SJSA1 (cell line): ENCODE results near the gene PANK1. TPM values are rescaled to one million over a fixed set of nuclear protein-coding genes. Genes with fewer than 3 reads are reported as not detected.

Experiments
- DNase-seq, 2 experiments: peaks; one replicate each; pipeline ENCODE4 v3.0.0-alpha.2; 2015 to 2020; ENCODE audit warnings: low spot score in 2 of 2, low read depth in 1 of 2
- H3K27ac ChIP-seq: fragments of 250-450 bp; sonication (Bioruptor Pico); 2 replicates; pipeline ENCODE4 v1.5.1; 2020; ENCODE audit warnings: mild to moderate bottlenecking, moderate library complexity
- H3K27me3 ChIP-seq: fragments of 250-450 bp; sonication (Bioruptor Pico); replicated peaks from 2 replicates; pipeline ENCODE4 v1.5.1; 2020; ENCODE audit warnings: mild to moderate bottlenecking, moderate library complexity
- H3K36me3 ChIP-seq: fragments of 250-450 bp; sonication (Bioruptor Pico); 2 replicates; pipeline ENCODE4 v1.5.1; 2020; ENCODE audit warnings: mild to moderate bottlenecking
- H3K4me1 ChIP-seq: fragments of 250-450 bp; sonication (Bioruptor Pico); replicated peaks from 2 replicates; pipeline ENCODE4 v1.6.1; 2021; ENCODE audit warnings: mild to moderate bottlenecking
- H3K4me3 ChIP-seq: fragments of 250-450 bp; sonication (Bioruptor Pico); 2 replicates; pipeline ENCODE4 v1.5.1; 2020; ENCODE audit warnings: mild to moderate bottlenecking
- H3K9me3 ChIP-seq: fragments of 250-450 bp; sonication (Bioruptor Pico); replicated peaks from 2 replicates; pipeline ENCODE4 v1.5.1; 2020; ENCODE audit warnings: mild to moderate bottlenecking
- total RNA-seq: library from RNA; depleted of rRNA; stranded (reverse); fragments of >200 nt; shearing (Covaris generic); gene quantifications from 2 replicates; pipeline ENCODE4 v1.2.3, GENCODE V29; 2014

PANK1 gene
- total RNA-seq, 1 experiment from 2014 or later, result 6.7 TPM

- no peak overlapping the region for H3K27ac ChIP-seq
- H3K36me3 ChIP-seq, result no peaks in the 10 kb centered on the region
- H3K9me3 ChIP-seq, result no peaks in the 10 kb centered on the region
- no peak overlapping the region for H3K4me3 ChIP-seq
- no peaks in the 10 kb centered on the region for H3K27me3 ChIP-seq
- no peak for DNase-seq
- no peaks in the 10 kb centered on the region for H3K4me1 ChIP-seq
These were observed 78.0 kb downstream of the PANK1 start for GRCh38 chr10:89566992-89567391.

- no peaks in the 10 kb centered on the region for H3K9me3 ChIP-seq
- H3K27me3 ChIP-seq, result no peaks in the 10 kb centered on the region
- no peak for DNase-seq
- no peaks in the 10 kb centered on the region for H3K4me1 ChIP-seq
- no peak overlapping the region for H3K27ac ChIP-seq
- no peak overlapping the region for H3K4me3 ChIP-seq
- H3K36me3 ChIP-seq, result no peaks in the 10 kb centered on the region
These were observed 78.7 kb downstream of the PANK1 start for GRCh38 chr10:89566095-89566950.

DNA sequence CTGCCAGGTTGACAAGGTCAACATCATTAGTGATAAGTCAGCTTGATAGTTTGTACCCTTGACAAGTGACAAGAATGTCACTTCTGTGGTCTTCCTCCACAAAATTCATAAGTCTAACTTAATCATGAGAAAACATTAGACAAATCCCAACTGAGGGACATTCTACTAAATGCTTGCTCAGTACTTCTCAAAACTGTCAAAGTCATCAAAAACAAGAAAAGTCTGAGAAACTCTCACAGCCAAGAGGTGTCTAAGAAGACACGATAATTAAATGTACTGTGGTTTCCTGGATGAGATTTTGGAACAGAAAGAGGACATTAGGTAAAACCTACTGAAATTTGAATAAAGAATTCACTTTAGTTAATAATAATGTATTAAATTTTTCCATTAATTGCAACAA, 79.9 kb downstream of the PANK1 start:
- H3K27ac ChIP-seq, result no peak overlapping the region

GRCh38 chr10:89563861-89564478, 81.1 kb downstream of the PANK1 start:
- no peaks in the 10 kb centered on the region for H3K27me3 ChIP-seq
- H3K4me3 ChIP-seq, result no peak overlapping the region
- H3K9me3 ChIP-seq, result no peaks in the 10 kb centered on the region
- H3K36me3 ChIP-seq, result no peaks in the 10 kb centered on the region
- DNase-seq, result peak in 1 of 2 experiments; percentile 48
- H3K4me1 ChIP-seq, result no peaks in the 10 kb centered on the region
- no peak overlapping the region for H3K27ac ChIP-seq

More for the DNA sequence above, 79.9 kb downstream of the PANK1 start:
- Histone ChIP-seq H3K9me3 (no peaks in the 10 kb centered on the region), H3K27me3 (no peaks in the 10 kb centered on the region), H3K4me1 (no peaks in the 10 kb centered on the region), H3K4me3 (no peak overlapping the region), H3K36me3 (no peaks in the 10 kb centered on the region)
- DNase-seq, result no peak

GRCh38 chr10:89563311-89563710, 81.7 kb downstream of the PANK1 start:
- Histone ChIP-seq H3K27ac (no peak overlapping the region), H3K4me1 (no peaks in the 10 kb centered on the region), H3K9me3 (no peaks in the 10 kb centered on the region), H3K27me3 (no peaks in the 10 kb centered on the region), H3K4me3 (no peak overlapping the region), H3K36me3 (no peaks in the 10 kb centered on the region)
- DNase-seq, result no peak

DNA sequence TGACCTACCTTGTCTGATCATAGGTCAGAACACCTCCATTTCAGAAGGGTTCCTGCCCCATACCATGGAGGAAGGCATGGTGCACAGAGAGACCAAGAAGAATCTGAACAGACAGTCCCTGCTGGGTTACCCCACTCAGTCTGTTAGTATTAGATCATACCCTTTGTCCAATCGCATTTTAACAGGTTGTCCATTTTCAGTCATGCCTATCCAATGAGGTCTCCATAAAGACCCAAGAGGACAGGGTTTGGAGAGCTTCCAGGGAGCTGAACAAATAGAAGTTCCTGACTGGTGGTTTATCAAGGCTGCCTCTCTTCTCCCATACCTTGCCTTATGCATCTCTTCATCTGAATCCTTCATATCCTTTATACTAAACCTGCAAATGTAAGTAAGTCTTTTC, 88.4 kb downstream of the PANK1 start:
- peaks cover 26% of the 10 kb centered on the region for H3K4me1 ChIP-seq

GRCh38 chr10:89555688-89556445, 89.2 kb downstream of the PANK1 start:
- Histone ChIP-seq H3K27ac (no peak overlapping the region), H3K4me1 (peaks cover 26% of the 10 kb centered on the region), H3K36me3 (no peaks in the 10 kb centered on the region), H3K27me3 (no peaks in the 10 kb centered on the region), H3K4me3 (no peak overlapping the region), H3K9me3 (no peaks in the 10 kb centered on the region; the same call in 1 of the 2 replicates)
- no peak for DNase-seq

More for the DNA sequence above, 88.4 kb downstream of the PANK1 start:
- Histone ChIP-seq H3K36me3 (no peaks in the 10 kb centered on the region), H3K27ac (no peak overlapping the region), H3K4me3 (no peak overlapping the region), H3K9me3 (no peaks in the 10 kb centered on the region; the same call in 1 of the 2 replicates), H3K27me3 (no peaks in the 10 kb centered on the region)
- no peak for DNase-seq

GRCh38 chr10:89554433-89554832, 90.6 kb downstream of the PANK1 start:
- H3K9me3 ChIP-seq, result no peaks in the 10 kb centered on the region; the same call in 1 of the 2 replicates
- DNase-seq, result peak in 1 of 2 experiments; percentile 28
- no peaks in the 10 kb centered on the region for H3K27me3 ChIP-seq
- peaks cover 26% of the 10 kb centered on the region for H3K4me1 ChIP-seq
- no peak overlapping the region for H3K27ac ChIP-seq
- no peaks in the 10 kb centered on the region for H3K36me3 ChIP-seq
- H3K4me3 ChIP-seq, result no peak overlapping the region

DNA sequence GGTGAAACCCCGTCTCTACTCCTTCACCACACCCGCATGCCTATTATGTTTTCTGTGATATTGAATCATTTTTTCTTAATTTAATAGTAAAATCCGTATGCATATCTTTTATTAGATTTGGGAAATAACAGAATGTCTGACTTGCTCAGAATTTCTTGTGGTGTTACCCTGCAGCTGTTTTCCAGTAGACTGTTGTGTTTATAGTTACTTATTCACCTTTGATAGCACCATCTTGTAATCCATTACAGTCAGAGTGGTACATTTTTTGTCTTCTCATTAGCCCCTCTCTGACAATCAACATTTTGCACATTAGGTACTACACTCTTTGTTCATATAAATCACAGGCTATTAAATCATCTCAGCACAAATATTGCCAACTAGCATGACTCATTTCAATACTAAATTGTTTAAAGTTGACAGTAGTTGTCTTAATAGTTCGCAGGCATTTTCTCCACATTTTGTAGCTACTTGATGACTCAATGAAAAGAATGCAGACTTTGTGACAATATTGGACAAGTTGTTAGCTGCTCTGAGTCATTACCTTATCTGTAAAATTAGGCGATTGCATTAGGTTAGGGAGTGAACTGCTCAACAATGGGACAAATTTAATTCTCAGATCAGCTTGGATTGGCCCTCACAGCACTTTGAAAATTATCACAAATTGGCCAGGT, 91.8 kb downstream of the PANK1 start:
- DNase-seq, result peak in 1 of 2 experiments; percentile 88
- Histone ChIP-seq H3K36me3 (no peaks in the 10 kb centered on the region), H3K9me3 (no peaks in the 10 kb centered on the region; the same call in 1 of the 2 replicates), H3K4me3 (no peak overlapping the region), H3K27ac (peak overlapping the region; percentile 73), H3K27me3 (no peaks in the 10 kb centered on the region), H3K4me1 (peaks cover 26% of the 10 kb centered on the region)

DNA sequence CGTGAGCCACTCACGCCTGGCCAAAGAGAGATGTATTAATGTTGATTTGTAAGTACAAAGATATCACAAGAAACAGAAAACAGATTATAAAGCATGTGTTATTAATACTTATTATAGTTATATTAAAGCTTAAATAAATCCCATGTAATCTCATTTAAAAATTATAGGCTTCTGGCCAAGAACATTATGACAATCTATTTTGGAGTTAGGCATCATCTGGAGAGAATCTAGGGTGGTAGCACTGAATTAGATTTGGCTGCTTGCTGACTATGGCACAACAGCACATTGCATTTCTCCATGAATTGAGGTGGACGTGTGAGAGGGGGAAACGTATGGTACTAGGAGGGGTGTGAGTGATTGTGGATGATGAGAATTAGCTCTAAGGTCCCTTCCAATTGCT, 92.8 kb downstream of the PANK1 start:
- no peaks in the 10 kb centered on the region; the same call in 1 of the 2 replicates for H3K9me3 ChIP-seq
- H3K4me3 ChIP-seq, result no peak overlapping the region
- no peak for DNase-seq
- no peaks in the 10 kb centered on the region for H3K27me3 ChIP-seq
- no peaks in the 10 kb centered on the region for H3K36me3 ChIP-seq
- H3K27ac ChIP-seq, result no peak overlapping the region
- H3K4me1 ChIP-seq, result peaks cover 26% of the 10 kb centered on the region

DNA sequence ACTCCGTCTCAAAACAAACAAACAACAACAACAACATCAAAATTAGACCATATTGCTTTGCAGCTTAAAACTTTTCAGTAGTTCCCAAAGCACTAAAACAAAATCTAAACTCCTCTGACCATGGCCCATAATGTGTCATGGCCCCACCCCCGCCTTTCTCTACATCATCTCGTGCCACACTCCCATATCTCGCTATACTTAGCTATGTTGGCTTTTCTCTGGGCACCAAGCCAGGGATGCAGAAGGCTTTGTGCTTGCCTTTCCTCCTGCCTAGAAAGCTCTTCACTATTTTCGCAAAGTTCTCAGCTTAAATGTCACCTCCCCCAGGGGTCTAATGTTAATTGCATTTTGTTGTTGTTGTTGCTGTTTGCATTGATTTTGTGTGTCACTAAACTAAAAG, 94.5 kb downstream of the PANK1 start:
- peak in 1 of 2 experiments; percentile 53 for DNase-seq
- H3K4me3 ChIP-seq, result no peak overlapping the region
- no peaks in the 10 kb centered on the region for H3K27me3 ChIP-seq
- H3K4me1 ChIP-seq, result peaks cover 26% of the 10 kb centered on the region
- no peaks in the 10 kb centered on the region; the same call in 1 of the 2 replicates for H3K9me3 ChIP-seq
- H3K36me3 ChIP-seq, result no peaks in the 10 kb centered on the region
- H3K27ac ChIP-seq, result no peak overlapping the region

DNA sequence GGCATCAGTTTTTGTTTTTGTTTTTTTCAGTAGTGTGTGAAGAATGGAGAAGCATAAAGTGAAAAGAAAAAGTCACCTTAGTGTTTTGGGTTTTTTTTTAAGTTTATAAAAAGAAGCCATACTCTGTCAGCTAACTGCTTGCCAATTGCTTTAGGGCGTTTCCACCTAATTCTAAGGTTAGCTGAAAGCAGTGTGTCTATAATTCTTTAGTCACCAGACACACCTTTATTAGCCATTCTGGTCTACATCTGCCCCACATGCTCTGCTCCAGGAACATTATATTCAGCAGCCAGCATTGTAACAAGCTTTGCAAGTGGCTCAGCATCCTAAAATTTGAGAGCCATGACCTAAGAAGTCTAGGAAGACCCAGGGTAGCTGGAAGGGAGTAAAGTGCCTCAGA, 95.5 kb downstream of the PANK1 start:
- no peak overlapping the region for H3K4me3 ChIP-seq
- H3K27ac ChIP-seq, result no peak overlapping the region
- no peak for DNase-seq
- no peaks in the 10 kb centered on the region for H3K27me3 ChIP-seq
- no peaks in the 10 kb centered on the region for H3K36me3 ChIP-seq
- H3K4me1 ChIP-seq, result peaks cover 20% of the 10 kb centered on the region
- no peaks in the 10 kb centered on the region; the same call in 1 of the 2 replicates for H3K9me3 ChIP-seq

DNA sequence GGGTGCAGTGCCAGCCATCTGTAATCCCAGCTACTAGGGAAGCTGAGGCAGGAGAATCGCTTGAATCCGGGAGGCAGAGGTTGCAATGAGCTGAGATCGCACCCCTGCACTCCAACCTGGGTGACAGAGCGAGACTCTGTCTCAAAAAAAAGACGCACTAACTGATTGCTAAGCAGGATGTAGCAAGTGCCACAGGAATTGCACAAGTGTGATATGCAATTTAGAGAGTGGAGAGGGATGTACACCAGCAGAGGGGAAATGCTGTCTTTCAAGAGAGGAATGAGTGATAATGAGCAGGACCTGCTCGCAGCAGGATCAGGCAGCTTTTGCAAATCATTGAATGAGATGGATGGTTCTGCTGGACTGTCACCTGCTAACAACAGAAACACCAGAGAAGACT, 96.4 kb downstream of the PANK1 start:
- DNase-seq, result no peak
- H3K9me3 ChIP-seq, result no peaks in the 10 kb centered on the region; the same call in 1 of the 2 replicates
- H3K4me1 ChIP-seq, result peaks cover 12% of the 10 kb centered on the region
- no peak overlapping the region for H3K4me3 ChIP-seq
- H3K36me3 ChIP-seq, result no peaks in the 10 kb centered on the region
- no peak overlapping the region for H3K27ac ChIP-seq
- H3K27me3 ChIP-seq, result no peaks in the 10 kb centered on the region
